ENCODE measurements around the gene ZKSCAN1.

Gene ZKSCAN1

DNA sequence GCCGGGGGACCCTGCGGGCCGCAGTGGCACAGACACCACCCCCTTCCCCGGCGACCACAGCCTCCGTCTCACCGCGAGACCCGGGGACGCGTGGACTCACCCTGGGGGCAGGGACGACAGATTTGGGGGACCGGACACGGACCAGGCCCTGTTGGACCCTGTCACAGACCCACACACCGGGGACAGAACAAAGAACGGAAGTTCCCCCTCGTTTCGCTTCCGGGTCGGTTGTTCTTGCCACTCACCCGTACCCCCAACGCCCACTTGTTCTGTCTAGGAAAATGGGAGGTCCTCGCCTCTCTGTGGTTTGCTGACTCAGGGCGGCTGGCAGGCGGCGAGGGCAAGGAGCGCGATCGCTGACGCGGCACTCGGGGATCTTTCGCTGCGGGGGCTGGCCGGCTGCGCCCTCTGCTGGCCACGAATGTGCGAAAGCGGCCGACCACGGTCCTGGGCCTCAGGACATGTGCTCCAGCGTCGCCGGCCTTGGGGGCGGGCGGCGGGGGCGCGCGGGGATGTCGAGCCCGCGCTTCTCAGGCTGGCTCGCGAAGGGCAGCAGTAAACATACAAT is 66.2 kb downstream of the ZKSCAN1 start, which contains the start of gene ZNF3:
Gene ZNF3, minus strand, starts transcription at position 189 of the 568 bp plus-strand sequence. CDS start 4,366 bp downstream, outside the sequence.
- DNase-seq, result peak; percentile 96

DNA sequence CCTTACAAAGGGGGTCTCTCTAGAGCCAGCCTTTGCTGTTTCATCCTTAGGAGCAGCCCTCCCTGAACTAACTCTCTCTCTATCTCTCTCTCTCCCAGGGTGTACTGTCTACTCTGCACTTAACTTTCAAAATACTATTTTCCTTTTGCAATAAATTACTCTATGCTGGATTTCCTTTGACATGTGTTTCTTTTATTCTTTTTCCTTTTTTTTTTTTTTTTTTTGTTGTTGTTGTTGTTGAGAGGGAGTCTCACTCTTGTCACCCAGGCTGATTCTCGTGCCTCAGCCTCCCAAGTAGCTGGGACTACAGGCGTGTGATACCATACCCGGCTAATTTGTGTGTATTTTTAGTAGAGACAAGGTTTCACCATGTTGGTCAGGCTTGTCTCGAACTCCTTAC is 67.6 kb downstream of the ZKSCAN1 start:
- DNase-seq, result no peak

DNA sequence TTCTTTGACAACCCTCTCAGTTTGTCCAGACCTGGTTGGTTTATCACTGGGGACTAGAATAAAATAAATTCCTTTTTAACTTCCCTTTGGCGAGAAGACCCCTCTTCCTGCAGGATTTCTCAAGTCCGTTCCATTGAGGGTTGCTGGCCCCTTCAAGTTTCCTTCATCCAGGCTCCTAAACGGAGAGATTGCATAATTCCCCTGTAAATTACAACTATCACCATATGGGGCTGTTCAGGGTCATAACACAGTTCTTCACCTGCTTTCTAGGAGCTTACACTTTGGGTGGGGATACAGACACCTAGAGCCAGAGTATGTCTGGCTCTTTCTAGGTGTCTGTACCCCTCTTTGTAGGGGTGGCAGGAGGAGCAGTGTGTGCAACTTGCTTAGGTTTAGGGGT is 70.1 kb downstream of the ZKSCAN1 start:
- DNase-seq, result no peak

DNA sequence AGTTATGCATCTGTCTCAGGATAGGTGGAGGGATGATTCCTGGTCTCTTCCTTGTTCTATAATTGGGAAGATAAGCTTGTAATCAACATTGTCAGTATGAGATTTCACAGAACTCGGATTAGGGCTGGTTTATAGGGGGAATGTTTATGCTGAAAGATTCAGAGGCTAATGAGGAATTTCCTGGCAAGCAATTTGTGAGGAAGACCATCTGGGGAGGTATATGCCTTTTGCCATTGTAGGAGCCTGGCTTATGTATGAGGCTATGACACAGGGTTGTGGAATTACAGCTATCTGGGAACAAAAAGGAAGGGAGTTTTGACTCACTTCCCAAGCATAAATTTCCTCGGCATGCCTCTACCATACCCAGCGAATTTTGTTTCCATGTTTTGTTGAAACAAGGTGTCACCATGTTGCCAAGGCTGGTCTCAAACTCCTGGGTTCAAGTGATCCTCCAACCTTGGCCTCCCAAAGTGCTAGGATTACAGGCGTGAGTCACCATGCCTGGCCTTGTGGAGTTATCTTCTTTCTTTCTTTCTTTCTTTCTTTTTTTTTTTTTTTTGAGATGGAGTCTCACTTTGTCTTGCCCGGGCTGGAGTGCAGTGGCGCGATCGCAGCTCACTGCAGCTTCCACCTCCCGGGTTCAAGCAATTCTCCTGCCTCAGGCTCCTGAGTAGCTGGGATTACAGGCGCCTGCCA is 71.8 kb downstream of the ZKSCAN1 start:
- DNase-seq, result no peak

DNA sequence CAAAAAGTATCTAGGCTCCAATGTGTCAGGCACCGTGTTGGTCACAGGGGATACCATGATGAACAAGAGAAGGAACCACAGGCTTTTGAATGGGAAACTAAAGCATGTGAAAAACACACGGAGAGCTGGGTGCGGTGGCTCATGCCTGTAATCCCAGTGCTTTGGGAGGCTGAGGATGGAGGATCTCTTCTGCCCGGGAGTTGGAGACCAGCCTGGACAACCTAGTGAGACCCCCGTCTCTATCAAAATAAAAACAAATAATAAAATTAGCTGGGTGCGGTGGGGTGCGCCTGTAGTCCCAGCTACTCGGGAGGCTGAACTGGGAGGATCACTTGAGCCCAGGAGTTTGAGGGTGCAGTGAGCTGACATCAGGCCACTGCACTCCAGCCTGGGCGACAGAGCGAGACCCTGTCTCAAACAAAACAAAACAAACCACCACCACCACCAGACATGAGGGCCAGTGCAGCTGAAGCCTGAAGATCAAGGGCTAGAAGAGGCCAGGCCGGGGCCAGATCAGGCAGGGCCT is 72.8 kb downstream of the ZKSCAN1 start:
- DNase-seq, result no peak

DNA sequence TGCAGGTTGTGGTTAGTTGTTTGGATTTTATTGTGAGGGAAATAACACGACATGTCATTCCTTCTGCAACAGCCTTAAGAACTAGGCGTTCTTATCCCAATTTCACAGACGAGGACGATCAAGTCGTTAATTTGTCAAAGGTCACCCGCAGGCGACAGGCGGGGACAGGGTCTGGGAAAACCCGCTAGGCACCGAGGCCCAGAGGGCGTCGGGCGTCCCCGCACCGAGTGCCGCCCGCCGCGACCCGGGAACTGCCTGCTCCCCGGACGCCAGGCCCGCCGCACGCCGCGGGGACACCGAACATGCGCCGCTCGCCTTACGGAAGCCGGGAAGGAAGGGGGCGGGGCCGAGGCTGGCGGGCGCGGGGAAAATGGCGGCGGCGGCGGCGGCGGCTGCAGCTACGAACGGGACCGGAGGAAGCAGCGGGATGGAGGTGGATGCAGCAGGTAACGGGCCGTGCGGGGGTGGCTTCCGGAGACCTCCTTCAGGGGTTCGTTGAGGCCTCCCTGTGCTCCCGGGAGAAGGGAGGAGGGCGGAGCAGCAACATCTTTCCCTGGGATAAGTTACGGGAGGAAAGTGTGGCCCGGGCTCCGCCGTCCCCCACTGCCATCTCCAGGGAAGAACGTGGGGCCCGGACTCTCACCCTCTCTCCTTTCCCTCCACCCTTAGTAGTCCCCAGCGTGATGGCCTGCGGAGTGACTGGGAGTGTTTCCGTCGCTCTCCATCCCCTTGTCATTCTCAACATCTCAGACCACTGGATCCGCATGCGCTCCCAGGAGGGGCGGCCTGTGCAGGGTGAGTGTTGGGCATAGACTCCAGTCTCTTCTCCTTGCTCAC is 73.4 kb downstream of the ZKSCAN1 start, which contains the start of gene COPS6:
Gene COPS6, plus strand, starts transcription at position 349 of the 837 bp plus-strand sequence. Its CDS starts 22 bp downstream, at position 371.
- DNase-seq, result peak; percentile 84

DNA sequence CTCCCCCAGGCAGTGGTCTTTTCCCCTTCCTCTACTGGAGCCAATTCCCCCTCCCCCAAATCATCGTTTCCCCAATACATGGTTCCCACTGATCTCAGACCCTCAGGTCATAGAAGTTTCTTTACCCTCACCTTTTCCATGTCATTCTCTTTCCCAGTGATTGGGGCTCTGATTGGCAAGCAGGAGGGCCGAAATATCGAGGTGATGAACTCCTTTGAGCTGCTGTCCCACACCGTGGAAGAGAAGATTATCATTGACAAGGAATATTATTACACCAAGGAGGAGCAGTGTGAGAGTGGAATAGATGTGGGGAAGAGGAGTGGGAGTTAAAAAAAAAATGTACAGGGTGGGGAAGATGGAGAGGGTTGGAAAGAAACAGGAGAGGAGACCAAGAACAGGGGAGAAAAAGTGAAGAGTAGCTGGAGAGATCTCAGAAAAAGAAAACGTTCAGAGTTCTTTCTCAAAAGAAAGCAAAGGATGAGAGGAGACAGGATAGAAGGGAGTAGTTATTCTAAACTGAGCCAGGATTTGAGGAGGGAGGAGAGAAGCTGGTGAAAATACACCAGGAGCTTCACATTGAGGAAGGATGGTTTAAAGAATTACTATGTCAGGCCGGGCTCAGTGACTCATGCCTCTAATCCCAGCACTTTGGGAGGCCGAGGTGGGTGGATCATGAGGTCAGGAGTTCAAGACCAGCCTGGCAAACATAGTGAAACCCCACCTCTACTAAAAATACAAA is 74.2 kb downstream of the ZKSCAN1 start:
- no peak for DNase-seq

DNA sequence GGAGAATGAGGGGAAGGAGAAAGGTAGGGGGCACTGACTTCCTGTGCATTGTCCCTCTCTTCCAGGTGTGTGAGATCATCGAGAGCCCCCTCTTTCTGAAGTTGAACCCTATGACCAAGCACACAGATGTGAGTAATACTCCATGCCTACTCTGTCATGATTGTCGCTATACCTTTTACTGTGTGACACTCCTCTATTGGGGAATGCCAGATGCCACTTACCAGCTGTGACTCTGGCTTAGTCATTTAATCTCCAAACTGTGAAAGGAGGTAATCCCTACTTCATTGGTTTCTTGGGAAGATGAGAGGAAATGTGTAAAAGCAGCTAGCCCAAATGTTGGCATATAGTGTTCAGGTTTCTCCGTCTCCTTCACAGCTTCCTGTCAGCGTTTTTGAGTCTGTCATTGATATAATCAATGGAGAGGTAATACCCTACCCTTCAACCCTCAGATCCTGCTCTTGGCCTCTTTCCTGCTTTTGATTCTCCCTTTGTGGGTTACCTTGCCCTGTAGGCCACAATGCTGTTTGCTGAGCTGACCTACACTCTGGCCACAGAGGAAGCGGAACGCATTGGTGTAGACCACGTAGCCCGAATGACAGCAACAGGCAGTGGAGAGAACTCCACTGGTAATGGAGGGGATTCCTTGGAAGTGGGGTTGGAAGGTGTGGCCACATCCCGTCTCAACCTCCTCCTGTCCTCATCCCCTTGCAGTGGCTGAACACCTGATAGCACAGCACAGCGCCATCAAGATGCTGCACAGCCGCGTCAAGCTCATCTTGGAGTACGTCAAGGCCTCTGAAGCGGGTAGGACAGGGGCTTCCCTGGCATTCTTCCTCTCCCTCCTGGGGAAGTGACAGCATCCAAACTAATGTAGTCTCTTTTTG is 75.4 kb downstream of the ZKSCAN1 start:
- no peak for DNase-seq
